HepG2 (cell line): ENCODE results near the gene URM1. TPM values are rescaled to one million over a fixed set of nuclear protein-coding genes. Genes with fewer than 3 reads are reported as not detected.
A peak's percentile ranks its signal among the peaks of the same experiment; 100 is the strongest.

Experiments
- BORCS8-MEF2B ChIP-seq: sonication (generic); formaldehyde crosslinking; IDR thresholded peaks from 2 replicates; pipeline ENCODE4 v1.8.0; 2022; ENCODE audit warnings: mild to moderate bottlenecking, missing genetic modification reagents
- ELF3 ChIP-seq: IDR thresholded peaks from 2 replicates; pipeline ENCODE4 v1.6.1; 2016; ENCODE audit warnings: missing genetic modification reagents, missing compliant biosample characterization
- ESRRA ChIP-seq: sonication (generic); formaldehyde crosslinking; IDR thresholded peaks from 2 replicates; pipeline ENCODE4 v1.5.1; 2020; ENCODE audit warnings: mild to moderate bottlenecking, low read depth, missing genetic modification reagents
- HOXA3 ChIP-seq: sonication (generic); formaldehyde crosslinking; IDR thresholded peaks from 2 replicates; pipeline ENCODE4 v1.5.0; 2020; ENCODE audit warnings: missing genetic modification reagents
- IRF2 ChIP-seq: IDR thresholded peaks from 2 replicates; pipeline ENCODE4 v1.6.1; 2018; ENCODE audit warnings: missing genetic modification reagents, missing compliant biosample characterization
- MTF2 ChIP-seq: sonication (generic); formaldehyde crosslinking; IDR thresholded peaks from 2 replicates; pipeline ENCODE4 v1.5.0; 2020; ENCODE audit warnings: missing genetic modification reagents, borderline replicate concordance
- SMAD1 ChIP-seq: sonication (generic); formaldehyde crosslinking; IDR thresholded peaks from 2 replicates; pipeline ENCODE4 v1.4.0; 2020; ENCODE audit warnings: missing genetic modification reagents, low read depth, mild to moderate bottlenecking, borderline replicate concordance
- SOX5 ChIP-seq: IDR thresholded peaks from 2 replicates; pipeline ENCODE4 v1.6.1; 2016; ENCODE audit warnings: borderline replicate concordance
- SOX6 ChIP-seq, 2 experiments: fragments of 450-650 bp in 1 of 2; sonication (generic) in 1 of 2; formaldehyde crosslinking in 1 of 2; IDR thresholded peaks; 2 replicates each; pipeline versions ENCODE4 v1.4.0 to v1.6.1; 2017 to 2020; ENCODE audit warnings: antibody characterized with exemption in 1 of 2, mild to moderate bottlenecking in 1 of 2, missing genetic modification reagents in 1 of 2
- THAP7 ChIP-seq: sonication (generic); formaldehyde crosslinking; IDR thresholded peaks from 2 replicates; pipeline ENCODE4 v1.8.1; 2023; ENCODE audit warnings: mild to moderate bottlenecking, missing genetic modification reagents
- ZFP62 ChIP-seq: sonication (generic); formaldehyde crosslinking; IDR thresholded peaks from 2 replicates; pipeline ENCODE4 v1.4.0; 2020; ENCODE audit warnings: missing genetic modification reagents
- ZFY ChIP-seq: sonication (generic); formaldehyde crosslinking; IDR thresholded peaks from 2 replicates; pipeline ENCODE4 v1.4.0; 2020; ENCODE audit warnings: missing genetic modification reagents
- ZGPAT ChIP-seq: IDR thresholded peaks from 2 replicates; pipeline ENCODE4 v1.6.1; 2016; ENCODE audit warnings: mild to moderate bottlenecking
- ZNF263 ChIP-seq: sonication (generic); formaldehyde crosslinking; IDR thresholded peaks from 2 replicates; pipeline ENCODE4 v1.4.0; 2020; ENCODE audit warnings: missing genetic modification reagents
- ZNF558 ChIP-seq: sonication (generic); formaldehyde crosslinking; IDR thresholded peaks from 2 replicates; pipeline ENCODE4 v1.9.0; 2022; ENCODE audit warnings: mild to moderate bottlenecking, missing genetic modification reagents, borderline replicate concordance
- ZNF639 ChIP-seq: conservative IDR thresholded peaks from 2 replicates; pipeline ENCODE4 v1.6.1; 2018; ENCODE audit warnings: missing genetic modification reagents
- ZNF782 ChIP-seq: sonication (generic); formaldehyde crosslinking; IDR thresholded peaks from 2 replicates; pipeline ENCODE4 v1.4.0; 2020; ENCODE audit warnings: missing genetic modification reagents, mild to moderate bottlenecking, borderline replicate concordance
- ZNF784 ChIP-seq: sonication (generic); formaldehyde crosslinking; IDR thresholded peaks from 2 replicates; pipeline ENCODE4 v1.5.1; 2020; ENCODE audit warnings: missing genetic modification reagents, mild to moderate bottlenecking, borderline replicate concordance
- ZNF839 ChIP-seq: sonication (generic); formaldehyde crosslinking; IDR thresholded peaks from 2 replicates; pipeline ENCODE4 v1.4.0; 2020; ENCODE audit warnings: missing genetic modification reagents, mild to moderate bottlenecking, borderline replicate concordance
- polyA plus RNA-seq, 8 experiments: library from polyadenylated mRNA; depleted of rRNA in 3 of 8; stranded (reverse) in 7 of 8; unstranded in 1 of 8; fragments of >200 nt; fragmentation: Illumina TruSeq in 4 of 8; extraction: Trizol in 4 of 8; gene quantifications; 2 replicates each; pipeline versions ENCODE4 v1.2.1 to v1.2.3, GENCODE V29; 2011 to 2016; ENCODE audit warnings: low read depth in 4 of 8, missing spikeins in 1 of 8, mixed read lengths in 1 of 8; ENCODE audit not compliant: insufficient read depth in 1 of 8
- total RNA-seq, 5 experiments: library from RNA; depleted of rRNA; stranded (reverse); fragments of >200 nt; fragmentation: Illumina TruSeq; extraction: Trizol; gene quantifications; 2 replicates each; pipeline ENCODE4 v1.2.3, GENCODE V29; 2016; ENCODE audit warnings: low read depth in 1 of 5

The URM1 gene
- total and polyA plus RNA-seq, 2 of the 13 experiments (the other 11 are each of a cell fraction or from before 2014, with no cell fraction given), result 37.1 to 41.3 TPM

GRCh38 chr9:128438343-128439109 is 67.4 kb downstream of the URM1 start (continued):
- TF ChIP-seq BORCS8-MEF2B (CRISPR knock-in tag) (peak; percentile 18; the same call in 1 of the 2 replicates), ZGPAT (CRISPR knock-in tag) (peak; percentile 44; the same call in 1 of the 2 replicates), SOX5 (CRISPR knock-in tag) (0 out of 2 replicates have a peak, but pooled peaks have one; percentile 13), ZNF839 (CRISPR knock-in tag) (0 out of 2 replicates have a peak, but pooled peaks have one; percentile 27), SMAD1 (CRISPR knock-in tag) (0 out of 2 replicates have a peak, but pooled peaks have one; percentile 46), ZFP62 (CRISPR knock-in tag) (0 out of 2 replicates have a peak, but pooled peaks have one; percentile 39), HOXA3 (CRISPR knock-in tag) (peak; percentile 30; the same call in 1 of the 2 replicates), SOX6 (IDR thresholded peaks at IDR 0.05) (no peak), SOX6 (CRISPR knock-in tag; IDR thresholded peaks at IDR 0.05) (peak; percentile 24; the same call in 1 of the 2 replicates), ZNF558 (CRISPR knock-in tag) (no peak), THAP7 (0 out of 2 replicates have a peak, but pooled peaks have one; percentile 49), IRF2 (CRISPR knock-in tag) (0 out of 2 replicates have a peak, but pooled peaks have one; percentile 39), ZNF784 (CRISPR knock-in tag) (no peak), MTF2 (CRISPR knock-in tag) (no peak), ZNF782 (CRISPR knock-in tag) (peak; percentile 81; the same call in 1 of the 2 replicates), ESRRA (CRISPR knock-in tag) (peak; percentile 39; the same call in 1 of the 2 replicates), ZNF639 (CRISPR knock-in tag) (no peak), ZNF263 (CRISPR knock-in tag) (0 out of 2 replicates have a peak, but pooled peaks have one; percentile 31), ZFY (CRISPR knock-in tag) (peak; percentile 25; the same call in 1 of the 2 replicates), ELF3 (CRISPR knock-in tag) (peak; percentile 66; the same call in 1 of the 2 replicates)
